ENCODE measurements around the gene KRTAP5-6. TPM values are rescaled to one million over a fixed set of nuclear protein-coding genes. Genes with fewer than 3 reads are reported as not detected.

KRTAP5-6 gene
- polyA plus RNA-seq, 1 donor (not counting 4 experiments of a cell fraction or from before 2014, with no cell fraction given), result not detected

DNA sequence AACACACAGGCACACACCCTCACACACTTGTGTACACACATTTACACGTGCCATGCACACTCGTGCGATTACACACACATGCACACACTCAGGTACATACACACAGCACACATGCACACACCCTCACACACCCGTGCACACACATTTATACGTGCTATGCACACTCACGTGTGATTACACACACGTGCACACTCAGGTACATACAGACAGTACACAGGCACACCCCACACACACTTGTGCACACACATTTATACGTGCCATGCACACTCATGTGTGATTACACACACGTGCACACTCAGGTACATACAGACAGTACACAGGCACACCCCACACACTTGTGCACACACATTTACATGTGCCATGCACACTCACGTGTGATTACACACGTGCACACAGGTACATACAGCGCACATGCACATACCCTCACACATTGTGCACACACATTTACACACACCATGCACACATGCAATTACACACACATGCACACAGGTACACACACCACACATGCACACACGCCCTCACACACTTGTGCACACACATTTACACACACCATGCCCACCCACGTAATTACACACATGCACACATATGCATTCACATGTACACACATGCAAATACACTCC lies 48.8 kb downstream of the KRTAP5-6 start:
- H3K9me3 ChIP-seq (ENCODE audit: control insufficient read depth, low read depth, low read length), result no peaks in the 10 kb centered on the region
- H3K9ac ChIP-seq (ENCODE audit: control insufficient read depth, extremely low read depth, insufficient read depth, low read length), result no peak overlapping the region
- DNase-seq (ENCODE audit: low read depth, low spot score) (no peak), FAIRE-seq (peak; percentile 5)
- H3K4me3 ChIP-seq (ENCODE audit: control insufficient read depth in 2 of 3, extremely low read depth in 1 of 3, insufficient read depth in 2 of 3, low read depth in 1 of 3, low read length in 3 of 3), result no peak overlapping the region
- H3K79me2 ChIP-seq (ENCODE audit: control insufficient read depth, insufficient read depth, low read length), result no peaks in the 10 kb centered on the region
- H3K4me1 ChIP-seq (ENCODE audit: control insufficient read depth, extremely low read depth, insufficient read depth, low read length), result peaks cover 26% of the 10 kb centered on the region
- H4K20me1 ChIP-seq (ENCODE audit: control insufficient read depth, extremely low read depth, insufficient read depth, low read length), result peaks cover 5% of the 10 kb centered on the region
- no peaks in the 10 kb centered on the region for H3K36me3 ChIP-seq (ENCODE audit: control insufficient read depth in 2 of 2, extremely low read depth in 1 of 2, insufficient read depth in 2 of 2, low read length in 2 of 2)
- H3K27me3 ChIP-seq (ENCODE audit: control insufficient read depth, extremely low read depth, insufficient read depth, low read length), result peaks cover 36% of the 10 kb centered on the region
- H3K27ac ChIP-seq (ENCODE audit: control insufficient read depth, insufficient read depth, low read length), result no peak overlapping the region
- dilution Hi-C loops (cut with MboI; ENCODE audit: extremely low pct_ligation_motif_present, low sequenced_read_pairs), result no loop called here
- no peaks in the 10 kb centered on the region for H3K9me1 ChIP-seq (ENCODE audit: control insufficient read depth, extremely low read depth, insufficient read depth, low read length)
- H2AFZ ChIP-seq (ENCODE audit: control insufficient read depth, low read length), result no peak overlapping the region
- H3K4me2 ChIP-seq (ENCODE audit: control insufficient read depth, extremely low read depth, insufficient read depth, low read depth, low read length), result no peak overlapping the region
- TF ChIP-seq, protein P1, sequence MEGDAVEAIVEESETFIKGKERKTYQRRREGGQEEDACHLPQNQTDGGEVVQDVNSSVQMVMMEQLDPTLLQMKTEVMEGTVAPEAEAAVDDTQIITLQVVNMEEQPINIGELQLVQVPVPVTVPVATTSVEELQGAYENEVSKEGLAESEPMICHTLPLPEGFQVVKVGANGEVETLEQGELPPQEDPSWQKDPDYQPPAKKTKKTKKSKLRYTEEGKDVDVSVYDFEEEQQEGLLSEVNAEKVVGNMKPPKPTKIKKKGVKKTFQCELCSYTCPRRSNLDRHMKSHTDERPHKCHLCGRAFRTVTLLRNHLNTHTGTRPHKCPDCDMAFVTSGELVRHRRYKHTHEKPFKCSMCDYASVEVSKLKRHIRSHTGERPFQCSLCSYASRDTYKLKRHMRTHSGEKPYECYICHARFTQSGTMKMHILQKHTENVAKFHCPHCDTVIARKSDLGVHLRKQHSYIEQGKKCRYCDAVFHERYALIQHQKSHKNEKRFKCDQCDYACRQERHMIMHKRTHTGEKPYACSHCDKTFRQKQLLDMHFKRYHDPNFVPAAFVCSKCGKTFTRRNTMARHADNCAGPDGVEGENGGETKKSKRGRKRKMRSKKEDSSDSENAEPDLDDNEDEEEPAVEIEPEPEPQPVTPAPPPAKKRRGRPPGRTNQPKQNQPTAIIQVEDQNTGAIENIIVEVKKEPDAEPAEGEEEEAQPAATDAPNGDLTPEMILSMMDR (optimal IDR thresholded peaks at IDR 0.05 in 1 of 3, IDR thresholded peaks at IDR 0.05 in 1 of 3, conservative IDR thresholded peaks at IDR 0.05 in 1 of 3; ENCODE audit: extremely low read depth in 1 of 3, insufficient read depth in 2 of 3, low read length in 3 of 3), result no peak
- no peak for TF ChIP-seq EZH2 (IDR thresholded peaks at IDR 0.05; ENCODE audit: low read length)

GRCh38 chr11:1746511-1746931 lies 49.5 kb downstream of the KRTAP5-6 start:
- DNase-seq (ENCODE audit: low read depth, low spot score) (no peak), FAIRE-seq (no peak)
- H4K20me1 ChIP-seq (ENCODE audit: control insufficient read depth, extremely low read depth, insufficient read depth, low read length), result peaks cover 5% of the 10 kb centered on the region
- H3K27me3 ChIP-seq (ENCODE audit: control insufficient read depth, extremely low read depth, insufficient read depth, low read length), result peaks cover 33% of the 10 kb centered on the region
- H3K4me3 ChIP-seq (ENCODE audit: control insufficient read depth in 2 of 3, extremely low read depth in 1 of 3, insufficient read depth in 2 of 3, low read depth in 1 of 3, low read length in 3 of 3), result no peak overlapping the region
- TF ChIP-seq EZH2 (IDR thresholded peaks at IDR 0.05; ENCODE audit: low read length), result no peak
- TF ChIP-seq, protein P1 (optimal IDR thresholded peaks at IDR 0.05 in 1 of 3, IDR thresholded peaks at IDR 0.05 in 1 of 3, conservative IDR thresholded peaks at IDR 0.05 in 1 of 3; ENCODE audit: extremely low read depth in 1 of 3, insufficient read depth in 2 of 3, low read length in 3 of 3), result no peak
- H3K9me1 ChIP-seq (ENCODE audit: control insufficient read depth, extremely low read depth, insufficient read depth, low read length), result no peaks in the 10 kb centered on the region
- H3K79me2 ChIP-seq (ENCODE audit: control insufficient read depth, insufficient read depth, low read length), result no peaks in the 10 kb centered on the region
- H3K9ac ChIP-seq (ENCODE audit: control insufficient read depth, extremely low read depth, insufficient read depth, low read length), result peak overlapping the region; percentile 8
- dilution Hi-C loops (cut with MboI; ENCODE audit: extremely low pct_ligation_motif_present, low sequenced_read_pairs), result no loop called here
- no peak overlapping the region for H3K27ac ChIP-seq (ENCODE audit: control insufficient read depth, insufficient read depth, low read length)
- no peaks in the 10 kb centered on the region for H3K36me3 ChIP-seq (ENCODE audit: control insufficient read depth in 2 of 2, extremely low read depth in 1 of 2, insufficient read depth in 2 of 2, low read length in 2 of 2)
- H3K4me2 ChIP-seq (ENCODE audit: control insufficient read depth, extremely low read depth, insufficient read depth, low read depth, low read length), result peak overlapping the region; percentile 42
- H2AFZ ChIP-seq (ENCODE audit: control insufficient read depth, low read length), result no peak overlapping the region
- H3K9me3 ChIP-seq (ENCODE audit: control insufficient read depth, low read depth, low read length), result no peaks in the 10 kb centered on the region
- H3K4me1 ChIP-seq (ENCODE audit: control insufficient read depth, extremely low read depth, insufficient read depth, low read length), result peaks cover 26% of the 10 kb centered on the region
